SH-SY5Y (cell line): Measurements from ENCODE around the gene GP9.

Experiments used
- GATA2 ChIP-seq: IDR thresholded peaks from 2 replicates; pipeline ENCODE4 v1.6.1; 2011; ENCODE audit warnings: mild to moderate bottlenecking, low read depth, low read length
- GATA3 ChIP-seq: IDR thresholded peaks from 2 replicates; pipeline ENCODE4 v1.6.1; 2011; ENCODE audit warnings: low read depth, mild to moderate bottlenecking, low read length, moderate library complexity

GP9 gene

GRCh38 chr3:129034642-129035041, 25.9 kb upstream of the GP9 start:
- no peak for TF ChIP-seq GATA3
- no peak for TF ChIP-seq GATA2

- TF ChIP-seq GATA3 (no peak), GATA2 (no peak)
Measured at GRCh38 chr3:129035360-129036221, 25.0 kb upstream of the GP9 start.

- TF ChIP-seq GATA3 = no peak
- TF ChIP-seq GATA2 = no peak
Measured at GRCh38 chr3:129036222-129037092, 24.1 kb upstream of the GP9 start.

- no peak for TF ChIP-seq GATA3
- TF ChIP-seq GATA2 = no peak
Measured at GRCh38 chr3:129037093-129037419, 23.5 kb upstream of the GP9 start.

- TF ChIP-seq GATA2 (no peak), GATA3 (no peak)
Measured at GRCh38 chr3:129038121-129038855, 22.3 kb upstream of the GP9 start.

GRCh38 chr3:129039271-129040038, 21.1 kb upstream of the GP9 start:
- no peak for TF ChIP-seq GATA2
- no peak for TF ChIP-seq GATA3

- no peak for TF ChIP-seq GATA2
- no peak for TF ChIP-seq GATA3
Measured at GRCh38 chr3:129040039-129040336, 20.6 kb upstream of the GP9 start.

- TF ChIP-seq GATA2 (no peak), GATA3 (no peak)
Measured at GRCh38 chr3:129040579-129041300, 19.8 kb upstream of the GP9 start.

GRCh38 chr3:129045675-129046036, 14.9 kb upstream of the GP9 start:
- TF ChIP-seq GATA3 = no peak
- TF ChIP-seq GATA2 = no peak

GRCh38 chr3:129046037-129046731, 14.4 kb upstream of the GP9 start:
- no peak for TF ChIP-seq GATA2
- no peak for TF ChIP-seq GATA3

GRCh38 chr3:129046732-129047552, 13.6 kb upstream of the GP9 start:
- no peak for TF ChIP-seq GATA3
- TF ChIP-seq GATA2 = no peak

GRCh38 chr3:129047553-129047839, 13.1 kb upstream of the GP9 start:
- no peak for TF ChIP-seq GATA3
- TF ChIP-seq GATA2 = no peak
